Body of pancreas (tissue), 4 donors: ENCODE results near the gene GGT7.

Source experiments
- CTCF ChIP-seq, 7 experiments: fragments of 450-650 bp in 4 of 7; fragments of 200-600 bp in 3 of 7; sonication (generic) in 3 of 7; IDR thresholded peaks; one replicate each; pipeline ENCODE4 v1.5.1; 2016 to 2019; ENCODE audit warnings: antibody characterized with exemption in 7 of 7
- POLR2A ChIP-seq, 3 donors: fragments of 450-650 bp; IDR thresholded peaks; one replicate each; pipeline ENCODE4 v1.6.1; 2016; ENCODE audit warnings: antibody characterized with exemption in 3 of 3, mild to moderate bottlenecking in 2 of 3

- TF ChIP-seq CTCF (IDR thresholded peaks at IDR 0.05) (no peak), POLR2A (IDR thresholded peaks at IDR 0.05) (no peak)
These were observed 20.0 kb upstream of the GGT7 start for GRCh38 chr20:34892671-34893070.
